ENCODE results near the gene NFIA.

The NFIA gene

GRCh38 chr1:61420909-61421835, 338.8 kb downstream of the NFIA start:
- DNase-seq: no peak

- no peak for DNase-seq
These were observed 341.3 kb downstream of the NFIA start for GRCh38 chr1:61423643-61424042.

- DNase-seq: no peak
These were observed 342.0 kb downstream of the NFIA start for GRCh38 chr1:61424382-61424781.

GRCh38 chr1:61425040-61425439, 342.7 kb downstream of the NFIA start:
- DNase-seq: no peak

- DNase-seq: no peak
These were observed 343.9 kb downstream of the NFIA start for GRCh38 chr1:61426254-61426653.

- DNase-seq: no peak
These were observed 344.5 kb downstream of the NFIA start for GRCh38 chr1:61426885-61427284.

DNA sequence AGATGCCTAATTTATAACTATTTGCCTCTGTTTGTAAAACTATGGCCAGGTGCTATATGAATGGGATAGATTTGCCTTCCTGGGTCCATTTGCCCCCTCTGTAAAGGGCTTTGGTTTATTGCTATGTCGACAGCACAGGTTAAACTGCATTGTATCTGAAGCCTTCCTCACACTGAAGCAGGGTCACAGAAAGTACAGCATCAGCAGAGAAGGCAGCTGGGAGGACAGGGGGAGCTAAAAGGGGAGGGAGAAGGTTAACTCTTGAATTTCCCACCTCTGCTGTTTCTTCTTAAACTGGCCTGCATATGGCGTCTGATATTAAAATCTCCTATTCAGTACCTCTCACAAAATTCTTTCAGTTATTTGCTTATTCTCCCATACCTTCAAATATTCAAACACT, 345.1 kb downstream of the NFIA start:
- no peak for DNase-seq

DNA sequence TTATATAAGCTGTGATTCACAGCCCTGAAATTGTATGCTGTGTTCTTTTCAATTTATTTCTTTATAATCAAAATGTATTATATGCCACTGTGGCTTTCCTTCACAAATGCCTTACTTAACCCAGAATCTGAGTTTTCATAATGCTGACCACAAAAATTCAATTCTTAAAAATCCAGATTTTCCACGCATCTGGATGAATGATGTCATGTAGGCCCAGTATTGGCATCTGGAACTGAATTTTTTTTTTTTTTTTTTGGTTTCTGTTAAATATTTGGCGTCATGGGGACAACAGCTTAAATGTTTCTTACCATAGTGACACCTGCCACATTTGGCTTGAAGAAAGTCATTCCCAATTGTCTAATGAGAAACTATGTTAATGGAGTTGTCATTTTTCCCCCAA, 345.8 kb downstream of the NFIA start:
- no peak for DNase-seq

DNA sequence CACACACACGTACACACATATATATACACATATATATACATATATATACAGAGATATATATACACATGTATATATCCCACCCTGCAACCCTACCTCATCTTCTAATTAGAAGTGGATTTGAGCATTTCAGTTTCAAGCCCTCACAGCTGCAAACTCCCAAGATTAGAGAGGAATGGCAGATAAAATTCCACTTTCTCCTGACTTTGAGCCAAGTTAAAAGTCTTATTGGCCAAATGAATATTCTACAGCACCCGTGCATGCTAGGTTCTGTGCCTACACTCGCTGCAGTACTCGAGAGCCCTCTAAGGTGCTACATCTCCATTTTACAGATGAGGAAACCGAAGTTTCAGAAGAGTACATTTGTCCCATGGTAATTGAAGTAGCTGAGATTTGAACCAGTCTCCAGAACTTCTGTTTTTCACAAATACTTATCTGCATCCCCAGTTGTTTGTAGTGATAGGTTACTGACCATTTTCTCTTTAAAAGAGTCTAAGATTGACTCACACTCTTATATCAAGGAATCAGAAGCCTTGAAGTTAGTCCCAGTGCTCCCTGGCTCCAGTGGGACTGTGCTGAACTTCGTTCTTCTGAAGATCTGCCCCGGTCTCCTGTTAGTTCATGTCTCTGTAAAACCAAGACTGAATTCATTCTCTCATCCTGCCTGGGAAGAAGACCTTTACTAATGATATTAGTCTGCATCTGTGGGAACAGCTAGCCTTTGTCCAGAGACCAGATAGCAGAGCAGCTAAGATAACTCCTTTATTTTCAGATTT, 350.4 kb downstream of the NFIA start:
- DNase-seq: no peak

- DNase-seq: no peak
These were observed 351.3 kb downstream of the NFIA start for GRCh38 chr1:61433646-61434045.

DNA sequence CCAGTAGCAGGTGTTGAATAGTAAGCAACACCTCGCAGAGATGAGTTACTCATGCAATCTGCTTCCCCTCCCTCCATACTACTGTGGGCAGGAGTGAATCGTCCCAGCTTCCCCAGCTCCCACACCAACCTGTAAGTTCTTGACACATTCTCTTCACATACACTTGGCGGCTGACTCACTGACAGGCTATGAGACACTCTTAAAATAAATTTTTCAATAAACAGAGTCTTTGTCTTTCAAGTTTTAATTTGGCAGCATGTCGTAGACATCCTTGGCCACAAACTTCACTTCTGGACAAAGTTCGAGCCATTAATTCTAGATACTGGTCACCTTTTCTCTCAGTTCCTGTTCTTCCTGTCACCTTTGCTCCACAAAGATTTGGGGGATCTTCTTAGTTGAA, 351.9 kb downstream of the NFIA start:
- no peak for DNase-seq

GRCh38 chr1:61435226-61435625, 352.9 kb downstream of the NFIA start:
- DNase-seq: no peak

- no peak for DNase-seq
These were observed 353.7 kb downstream of the NFIA start for GRCh38 chr1:61436016-61436415.

DNA sequence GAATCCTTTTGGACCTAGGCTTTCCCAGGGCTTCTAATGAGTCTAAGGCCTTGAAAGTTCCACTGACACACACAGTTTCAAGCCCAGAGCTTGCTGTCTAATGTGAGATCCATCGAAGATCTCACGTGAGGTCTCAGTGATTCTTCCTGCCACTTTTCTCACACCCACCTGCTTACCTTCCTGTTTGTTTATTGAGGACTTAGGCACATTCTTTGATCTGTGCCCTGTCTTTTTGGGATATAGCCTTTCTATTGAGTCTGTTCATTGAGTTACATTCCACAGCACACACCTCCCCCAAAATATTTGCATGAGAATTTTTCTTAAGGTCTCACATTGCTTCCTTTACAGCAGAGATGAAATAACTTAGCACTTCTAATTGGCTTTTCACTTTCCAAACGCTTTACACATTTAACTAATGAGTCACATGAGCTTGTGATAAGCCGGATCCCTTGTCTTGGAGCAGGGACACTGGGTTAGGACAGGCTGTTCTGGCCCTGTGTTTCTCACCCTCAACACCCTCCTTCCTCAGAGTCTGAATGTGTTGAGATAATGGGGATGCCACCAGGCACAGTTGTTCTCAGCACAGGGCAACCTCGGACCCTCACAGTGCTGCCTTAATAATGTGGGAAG, 354.2 kb downstream of the NFIA start:
- DNase-seq: no peak

DNA sequence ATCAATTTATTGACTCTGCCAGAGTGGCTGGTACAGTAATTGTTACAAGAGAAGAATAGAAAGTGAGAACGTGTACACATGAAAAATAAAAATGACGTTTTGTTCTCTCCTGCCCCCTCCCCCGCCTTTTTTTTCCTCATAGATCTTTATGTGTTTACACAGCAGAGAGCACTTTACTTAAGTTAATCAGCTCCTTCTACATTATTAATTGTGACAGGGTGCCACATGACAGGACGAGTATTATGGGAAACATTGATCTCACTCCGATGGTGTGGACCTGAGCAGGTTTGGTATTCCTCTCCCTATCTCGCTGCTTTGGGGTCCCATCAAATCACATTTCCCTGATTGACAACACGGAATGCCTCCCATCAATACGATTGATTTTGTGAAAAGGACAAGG, 356.9 kb downstream of the NFIA start:
- no peak for DNase-seq

GRCh38 chr1:61441723-61442262, 359.4 kb downstream of the NFIA start:
- DNase-seq: no peak

DNA sequence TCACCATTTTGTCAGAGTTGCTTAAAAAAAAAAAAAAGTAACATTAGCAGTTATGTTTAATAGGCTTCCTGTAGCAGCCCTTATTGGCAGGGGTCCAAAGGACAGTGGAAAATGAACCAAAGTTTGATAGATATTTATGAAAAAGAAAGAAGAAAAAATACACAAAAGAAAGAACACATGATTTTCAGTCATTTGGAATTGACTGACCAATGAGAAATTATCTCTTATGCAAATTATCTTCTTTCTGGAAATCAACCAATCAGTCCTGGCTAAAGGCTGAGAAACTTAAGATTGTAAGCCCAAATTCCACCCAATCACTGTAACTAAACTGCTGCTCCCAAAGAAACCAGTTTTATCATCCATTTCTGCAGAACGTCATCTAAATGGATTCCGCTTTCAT, 360.2 kb downstream of the NFIA start:
- no peak for DNase-seq

DNA sequence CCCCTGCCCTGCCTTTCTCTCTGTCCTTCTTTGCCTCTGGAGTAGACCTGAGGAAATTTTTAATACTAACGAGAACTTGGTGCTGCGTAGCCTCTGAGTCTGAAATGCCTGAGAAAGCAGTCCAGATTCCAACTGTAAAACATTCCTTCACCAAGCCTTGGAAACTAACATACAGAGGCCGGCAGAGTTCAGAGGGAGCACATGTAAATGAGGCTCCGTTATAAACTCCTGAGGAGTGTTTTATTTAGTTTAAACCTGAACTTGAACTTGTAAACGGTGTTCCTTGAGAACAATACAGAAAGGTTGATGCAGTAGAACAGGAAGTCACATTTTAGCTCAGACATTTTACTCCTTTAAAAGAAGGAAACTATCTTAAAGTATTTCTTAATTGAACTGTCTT, 361.9 kb downstream of the NFIA start:
- DNase-seq: no peak

DNA sequence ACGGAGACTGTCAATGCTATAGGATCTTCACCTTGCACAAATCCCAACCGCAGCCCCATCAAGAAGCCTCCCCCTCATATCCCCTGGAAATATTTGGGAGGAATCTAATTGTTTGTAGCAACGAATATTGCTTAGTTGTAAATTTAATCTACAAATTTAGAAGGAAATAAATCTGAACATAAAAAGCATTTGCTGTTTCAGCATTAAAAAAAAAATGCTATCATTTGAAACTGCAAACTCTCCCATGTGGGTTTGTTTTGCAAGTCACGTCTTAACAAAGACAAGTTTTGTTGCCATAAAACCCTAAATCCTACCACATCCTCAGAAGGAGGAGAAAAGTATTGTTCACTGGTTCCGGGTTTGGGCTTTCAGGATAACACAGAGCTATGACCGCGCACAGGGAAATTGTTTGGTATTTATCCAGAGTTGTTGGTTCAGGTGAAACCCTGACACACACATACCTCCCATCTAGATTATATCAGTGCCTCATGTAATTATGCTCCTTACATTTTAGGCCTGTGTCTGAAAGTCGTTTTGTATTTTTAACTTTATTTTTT, 363.0 kb downstream of the NFIA start:
- DNase-seq: no peak

DNA sequence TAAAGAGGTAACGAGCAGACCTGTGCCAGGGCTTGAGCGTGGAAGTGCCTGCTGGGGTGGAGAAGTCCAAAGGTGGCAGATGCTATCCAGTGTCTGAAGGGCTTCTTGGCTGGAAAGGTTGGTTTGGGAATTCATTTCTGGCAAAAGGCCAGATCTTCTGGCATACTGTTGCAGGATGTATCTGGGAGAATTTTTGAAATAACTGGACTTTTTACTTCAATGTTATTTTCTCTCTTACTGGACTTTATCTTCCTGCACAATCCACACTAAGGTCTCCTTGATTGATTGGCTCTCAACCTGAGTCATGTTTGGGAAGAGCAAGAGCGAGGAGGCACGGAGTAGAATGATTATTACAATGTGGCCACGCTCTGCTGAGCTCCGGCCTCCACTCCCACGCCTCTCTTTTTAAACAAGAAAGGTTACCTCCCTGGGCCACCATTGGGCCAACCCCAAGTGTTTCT, 364.2 kb downstream of the NFIA start:
- DNase-seq: no peak

GRCh38 chr1:61447106-61447967, 365.0 kb downstream of the NFIA start:
- DNase-seq: no peak

DNA sequence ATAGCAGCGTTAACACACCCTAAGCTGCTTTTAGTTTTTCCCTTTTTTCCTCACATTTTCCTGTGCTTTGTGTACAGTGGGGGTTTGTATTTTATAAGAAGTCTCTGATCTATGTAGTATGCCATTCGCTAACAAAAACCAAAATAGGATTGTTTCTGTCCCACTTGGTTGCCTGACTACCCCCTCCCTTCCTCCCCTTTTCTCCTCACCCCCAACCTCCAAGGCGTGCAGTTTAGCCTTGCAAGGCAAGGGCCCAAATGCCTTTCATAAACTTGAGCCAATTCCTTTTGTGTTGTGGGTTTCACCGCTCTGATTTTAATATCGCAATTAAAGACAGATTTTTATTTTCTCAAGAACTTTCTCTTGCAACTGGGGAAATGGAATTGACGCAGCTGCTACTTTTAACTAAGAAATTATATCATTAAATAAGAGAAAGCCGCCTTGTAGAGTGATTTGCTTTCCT, 365.6 kb downstream of the NFIA start:
- no peak for DNase-seq
